ENCODE data around the gene NOP56. TPM values are rescaled to one million over a fixed set of nuclear protein-coding genes. Genes with fewer than 3 reads are reported as not detected.
A peak's percentile ranks its signal among the peaks of the same experiment; 100 is the strongest.
"Not testable (repeated sequence)": the region's sequence is repeated elsewhere in the genome, so short reads cannot be mapped to it uniquely, and the experiment has no call there.

The NOP56 gene
- total RNA-seq, 1 donor from 2014 or later, result 288 TPM

GRCh38 chr20:2673453-2673852 lies 21.0 kb downstream of the NOP56 start:
- DNase-seq (ENCODE audit: low read depth), result no peak
- FAIRE-seq, result no peak
- no peak overlapping the region for H3K4me3 ChIP-seq (ENCODE audit: low read depth, low read length)
- H3K27me3 ChIP-seq (ENCODE audit: control insufficient read depth, insufficient read depth, low read length), result no peaks in the 10 kb centered on the region
- TF ChIP-seq CTCF (IDR thresholded peaks at IDR 0.05; ENCODE audit: insufficient read depth, low read length, severe bottlenecking), result no peak
- H3K36me3 ChIP-seq (ENCODE audit: control insufficient read depth, insufficient read depth, low read length), result no peaks in the 10 kb centered on the region

GRCh38 chr20:2680046-2680445 lies 27.6 kb downstream of the NOP56 start:
- no peak for TF ChIP-seq CTCF (IDR thresholded peaks at IDR 0.05; ENCODE audit: insufficient read depth, low read length, severe bottlenecking)
- DNase-seq (ENCODE audit: low read depth) (no peak), FAIRE-seq (no peak)

GRCh38 chr20:2682040-2682439 lies 29.6 kb downstream of the NOP56 start:
- DNase-seq (ENCODE audit: low read depth); H3K36me3 ChIP-seq (ENCODE audit: control insufficient read depth, insufficient read depth, low read length); H3K4me3 ChIP-seq (ENCODE audit: low read depth, low read length); H3K27me3 ChIP-seq (ENCODE audit: control insufficient read depth, insufficient read depth, low read length); FAIRE-seq: not testable (repeated sequence)

More at GRCh38 chr20:2680046-2680445, 27.6 kb downstream of the NOP56 start:
- Histone ChIP-seq H3K4me3 (ENCODE audit: low read depth, low read length) (no peak overlapping the region), H3K27me3 (ENCODE audit: control insufficient read depth, insufficient read depth, low read length) (peaks cover 2% of the 10 kb centered on the region), H3K36me3 (ENCODE audit: control insufficient read depth, insufficient read depth, low read length) (no peaks in the 10 kb centered on the region)

- not testable (repeated sequence) for H3K4me3 ChIP-seq (ENCODE audit: low read depth, low read length); DNase-seq (ENCODE audit: low read depth); H3K36me3 ChIP-seq (ENCODE audit: control insufficient read depth, insufficient read depth, low read length); H3K27me3 ChIP-seq (ENCODE audit: control insufficient read depth, insufficient read depth, low read length); FAIRE-seq
Observed at GRCh38 chr20:2684817-2685216, 32.4 kb downstream of the NOP56 start.

GRCh38 chr20:2687514-2687913 lies 35.1 kb downstream of the NOP56 start:
- H3K27me3 ChIP-seq (ENCODE audit: control insufficient read depth, insufficient read depth, low read length), result peaks cover 9% of the 10 kb centered on the region
- FAIRE-seq (no peak), DNase-seq (ENCODE audit: low read depth) (no peak)

GRCh38 chr20:2688041-2688591 lies 35.7 kb downstream of the NOP56 start:
- DNase-seq (ENCODE audit: low read depth) (no peak), FAIRE-seq (no peak)
- TF ChIP-seq CTCF (IDR thresholded peaks at IDR 0.05; ENCODE audit: insufficient read depth, low read length, severe bottlenecking), result peak; percentile 44
- H3K36me3 ChIP-seq (ENCODE audit: control insufficient read depth, insufficient read depth, low read length), result no peaks in the 10 kb centered on the region
- H3K27me3 ChIP-seq (ENCODE audit: control insufficient read depth, insufficient read depth, low read length), result peaks cover 9% of the 10 kb centered on the region
- H3K4me3 ChIP-seq (ENCODE audit: low read depth, low read length), result no peak overlapping the region

More at GRCh38 chr20:2687514-2687913, 35.1 kb downstream of the NOP56 start:
- no peaks in the 10 kb centered on the region for H3K36me3 ChIP-seq (ENCODE audit: control insufficient read depth, insufficient read depth, low read length)
- no peak for TF ChIP-seq CTCF (IDR thresholded peaks at IDR 0.05; ENCODE audit: insufficient read depth, low read length, severe bottlenecking)
- H3K4me3 ChIP-seq (ENCODE audit: low read depth, low read length), result no peak overlapping the region

GRCh38 chr20:2690213-2690612 lies 37.8 kb downstream of the NOP56 start:
- Histone ChIP-seq H3K36me3 (ENCODE audit: control insufficient read depth, insufficient read depth, low read length) (no peaks in the 10 kb centered on the region), H3K4me3 (ENCODE audit: low read depth, low read length) (no peak overlapping the region), H3K27me3 (ENCODE audit: control insufficient read depth, insufficient read depth, low read length) (peaks cover 26% of the 10 kb centered on the region)
- DNase-seq (ENCODE audit: low read depth) (no peak), FAIRE-seq (no peak)
- no peak for TF ChIP-seq CTCF (IDR thresholded peaks at IDR 0.05; ENCODE audit: insufficient read depth, low read length, severe bottlenecking)
